Endothelial cell of hepatic sinusoid (primary cell): ENCODE results near the gene RNU1-3.
"Not testable (repeated sequence)": the region's sequence is repeated elsewhere in the genome, so short reads cannot be mapped to it uniquely, and the experiment has no call there.

ENCODE experiments used
- in situ Hi-C: cut with HindIII; loops from 2 replicates; pipeline ENCODE4 v1.10.0; 2017; ENCODE audit warnings: low sequenced_read_pairs

The RNU1-3 gene

DNA sequence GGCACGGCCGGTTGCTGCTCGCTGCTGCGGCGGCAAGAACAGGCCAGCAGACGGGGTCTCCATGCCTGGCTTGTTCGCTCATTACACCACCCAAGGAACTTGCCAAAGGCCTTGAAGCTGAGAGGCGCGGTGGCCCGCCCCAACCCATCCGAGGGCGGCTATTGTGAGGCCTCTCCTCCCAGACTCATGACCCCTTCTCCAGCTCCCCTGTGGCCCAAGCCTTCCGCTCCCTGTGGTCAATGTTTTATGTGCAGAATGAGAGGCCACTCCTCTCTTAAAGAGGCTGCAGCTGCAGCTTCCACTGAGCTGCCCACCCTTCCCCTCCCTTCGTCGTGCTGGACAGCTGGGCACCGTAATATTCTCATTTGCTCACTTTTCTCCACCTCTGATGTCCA lies 27.6 kb upstream of the RNU1-3 start:
- in situ Hi-C loops = not testable (repeated sequence)

DNA sequence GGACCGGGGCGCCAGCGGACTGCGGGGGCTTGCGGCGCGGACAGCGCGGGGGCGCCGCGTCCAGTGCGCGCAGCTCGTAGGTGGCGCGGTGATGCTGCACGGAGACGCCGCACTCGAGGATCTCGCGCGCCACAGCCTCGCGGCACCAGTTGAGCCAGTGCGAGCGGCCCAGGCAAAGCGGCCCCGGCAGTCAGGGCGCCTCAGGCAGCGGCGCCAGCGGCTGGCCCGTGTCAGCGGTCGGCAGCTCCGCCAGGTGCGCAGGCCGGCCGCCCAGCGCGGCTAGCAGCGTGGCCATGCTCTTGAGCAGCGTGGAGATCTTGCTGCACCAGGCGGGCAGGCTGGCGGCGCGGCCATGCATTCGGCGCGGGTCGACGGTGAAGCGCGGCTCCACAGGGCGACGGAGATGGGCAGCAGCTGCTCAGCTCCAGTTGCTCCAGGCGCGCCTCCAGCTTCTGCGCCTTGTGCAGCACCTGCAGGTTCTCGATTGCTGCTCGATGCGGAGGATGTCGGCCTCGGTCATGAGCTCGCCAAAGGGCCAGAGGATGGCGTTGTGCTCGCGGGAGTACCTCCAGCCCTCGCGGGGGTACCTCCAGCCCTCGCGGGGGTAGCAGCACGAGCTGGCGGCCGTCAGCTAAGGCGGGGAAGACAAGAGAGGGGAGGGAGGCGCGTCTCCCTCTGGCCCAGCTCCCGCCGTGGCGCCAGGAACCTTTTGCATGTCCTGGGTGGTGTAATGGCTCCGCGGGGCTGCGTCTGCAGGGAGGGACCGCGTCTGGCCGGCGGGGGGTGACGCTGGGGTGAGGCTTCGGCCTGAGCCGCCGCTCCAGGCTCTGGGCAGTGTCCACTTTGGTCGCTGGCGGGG lies 26.9 kb upstream of the RNU1-3 start:
- in situ Hi-C loops = not testable (repeated sequence)

DNA sequence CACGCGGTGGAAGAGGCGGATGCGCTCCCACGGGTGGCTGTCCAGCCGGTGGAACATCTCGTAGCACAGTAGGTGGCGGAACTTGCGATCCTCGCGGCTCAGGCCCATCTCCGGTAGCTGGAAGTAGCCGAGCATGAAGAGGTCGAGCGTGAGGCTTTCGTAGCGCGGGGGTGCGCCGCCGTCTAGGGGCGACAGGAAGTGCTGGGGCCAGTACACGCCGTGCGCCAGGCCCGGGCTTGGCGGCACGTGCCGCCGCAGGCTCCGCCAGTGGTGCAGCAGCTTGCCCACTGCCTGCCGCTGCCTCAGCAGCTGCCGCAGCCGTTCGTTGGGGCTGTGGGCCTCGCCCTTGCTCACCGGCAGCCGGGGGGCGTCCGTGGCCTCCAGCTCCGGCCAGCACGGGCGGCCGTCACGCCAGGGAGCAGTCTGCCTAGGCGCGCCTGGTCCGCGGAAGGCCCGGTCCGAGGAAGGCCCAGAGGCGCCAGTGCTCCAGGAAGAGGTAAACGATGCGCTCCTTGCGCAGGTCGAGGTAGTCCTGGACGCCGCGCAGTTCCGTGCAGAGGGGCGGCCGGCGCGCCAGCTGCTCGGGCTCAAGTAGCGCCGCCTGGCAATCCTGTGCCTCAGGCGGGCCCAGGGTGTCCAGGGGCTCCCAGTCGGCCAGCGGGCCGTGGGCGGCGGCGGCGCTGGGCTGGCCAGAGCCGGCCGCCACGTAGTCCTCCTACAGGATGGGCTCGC lies 26.1 kb upstream of the RNU1-3 start:
- in situ Hi-C loops = not testable (repeated sequence)

DNA sequence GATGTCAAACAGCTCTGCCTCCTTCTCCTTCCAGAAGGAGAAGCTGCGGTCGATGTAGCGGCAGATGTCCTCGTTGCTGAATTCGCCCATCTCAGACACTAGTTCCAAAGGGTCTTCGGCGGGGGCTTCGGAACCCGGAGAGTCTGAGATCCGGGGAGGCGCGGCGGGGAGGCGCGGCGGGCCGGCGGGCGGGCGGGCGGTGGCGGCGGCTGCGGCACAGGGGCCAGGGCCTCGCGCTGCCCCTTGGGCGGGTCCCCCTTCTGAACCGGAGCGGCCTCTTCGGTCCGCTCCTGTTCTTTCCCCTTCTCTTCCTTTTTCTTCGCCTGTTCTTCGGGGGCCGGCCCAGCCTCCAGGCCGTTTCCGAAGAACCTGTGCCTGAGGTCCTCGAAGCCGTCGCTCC lies 25.5 kb upstream of the RNU1-3 start:
- in situ Hi-C loops = not testable (repeated sequence)

- in situ Hi-C loops = not testable (repeated sequence)
These were observed 24.4 kb upstream of the RNU1-3 start for GRCh38 chr1:16690971-16691682.

DNA sequence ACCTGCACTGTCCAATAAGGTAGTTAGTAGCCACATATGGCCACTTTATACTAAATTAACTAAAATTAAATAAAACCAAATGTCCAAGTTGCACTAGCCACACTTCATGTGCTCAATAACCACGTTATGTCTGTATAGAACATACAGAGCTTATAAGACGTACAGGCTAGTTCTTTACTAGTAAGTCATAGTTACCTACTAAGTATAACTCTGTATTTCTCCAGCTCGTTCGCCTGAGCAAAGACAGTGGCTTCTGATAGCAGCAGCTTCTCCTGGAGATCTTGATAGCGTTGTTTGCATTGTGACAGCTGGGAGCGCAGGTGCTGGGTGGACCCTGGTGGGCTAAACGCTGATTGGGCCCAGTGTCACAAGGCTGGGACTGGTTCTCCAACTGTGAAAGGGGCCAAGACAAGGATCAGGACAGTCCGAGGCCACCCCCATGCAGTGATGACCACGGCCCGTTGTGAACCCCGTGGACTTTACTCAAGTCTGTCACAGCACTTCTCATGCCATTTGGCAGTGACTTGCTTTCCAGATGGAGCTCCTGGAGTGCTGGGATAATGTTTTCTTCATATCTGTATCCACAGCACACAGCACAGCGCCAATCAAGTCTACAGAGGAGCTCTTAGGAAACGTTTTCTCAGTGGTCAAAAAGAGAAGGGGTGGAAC lies 20.5 kb upstream of the RNU1-3 start:
- in situ Hi-C loops = not testable (repeated sequence)

- in situ Hi-C loops = not testable (repeated sequence)
These were observed 19.0 kb upstream of the RNU1-3 start for GRCh38 chr1:16685445-16686371.

- in situ Hi-C loops = not testable (repeated sequence)
These were observed 18.1 kb upstream of the RNU1-3 start for GRCh38 chr1:16684738-16685337.

DNA sequence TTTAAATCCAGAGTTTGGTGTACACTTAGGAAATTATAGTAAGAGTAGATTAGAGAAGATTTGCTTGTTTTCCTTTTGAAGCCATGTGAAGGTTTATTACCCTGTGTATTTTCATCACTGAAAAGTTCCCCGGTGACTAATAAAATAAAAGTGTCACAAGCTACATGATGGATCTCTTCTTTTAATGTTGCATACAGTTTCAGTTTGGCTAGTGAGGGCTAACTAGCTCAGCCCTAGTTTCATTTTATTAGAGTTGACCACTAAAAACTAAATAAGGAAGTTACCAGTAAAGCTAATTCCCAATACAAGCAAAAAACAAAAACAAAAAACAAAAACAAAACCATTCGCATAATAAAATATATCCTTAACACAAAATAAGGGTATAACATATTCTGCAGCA lies 17.4 kb upstream of the RNU1-3 start:
- in situ Hi-C loops = not testable (repeated sequence)

DNA sequence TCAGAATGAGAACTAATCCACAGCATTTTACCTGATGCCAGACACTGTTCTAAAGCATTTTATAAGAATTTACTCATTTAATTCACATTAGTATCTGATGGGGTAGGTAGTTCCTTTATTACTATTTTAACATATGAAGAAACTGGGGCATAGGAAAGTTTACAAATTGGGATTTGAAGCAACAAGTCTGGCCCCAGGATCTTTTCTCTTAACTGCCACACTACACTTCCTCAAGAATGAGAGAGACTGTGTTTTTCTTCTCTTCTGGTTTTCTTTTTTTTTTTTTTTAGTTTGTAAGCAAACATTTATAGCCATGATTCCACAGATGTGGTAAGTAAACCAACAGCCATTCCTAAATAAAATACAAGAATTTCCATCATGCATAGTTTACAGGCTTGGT lies 16.1 kb upstream of the RNU1-3 start:
- in situ Hi-C loops = not testable (repeated sequence)

- in situ Hi-C loops = not testable (repeated sequence)
These were observed 13.6 kb upstream of the RNU1-3 start for GRCh38 chr1:16680366-16680765.

DNA sequence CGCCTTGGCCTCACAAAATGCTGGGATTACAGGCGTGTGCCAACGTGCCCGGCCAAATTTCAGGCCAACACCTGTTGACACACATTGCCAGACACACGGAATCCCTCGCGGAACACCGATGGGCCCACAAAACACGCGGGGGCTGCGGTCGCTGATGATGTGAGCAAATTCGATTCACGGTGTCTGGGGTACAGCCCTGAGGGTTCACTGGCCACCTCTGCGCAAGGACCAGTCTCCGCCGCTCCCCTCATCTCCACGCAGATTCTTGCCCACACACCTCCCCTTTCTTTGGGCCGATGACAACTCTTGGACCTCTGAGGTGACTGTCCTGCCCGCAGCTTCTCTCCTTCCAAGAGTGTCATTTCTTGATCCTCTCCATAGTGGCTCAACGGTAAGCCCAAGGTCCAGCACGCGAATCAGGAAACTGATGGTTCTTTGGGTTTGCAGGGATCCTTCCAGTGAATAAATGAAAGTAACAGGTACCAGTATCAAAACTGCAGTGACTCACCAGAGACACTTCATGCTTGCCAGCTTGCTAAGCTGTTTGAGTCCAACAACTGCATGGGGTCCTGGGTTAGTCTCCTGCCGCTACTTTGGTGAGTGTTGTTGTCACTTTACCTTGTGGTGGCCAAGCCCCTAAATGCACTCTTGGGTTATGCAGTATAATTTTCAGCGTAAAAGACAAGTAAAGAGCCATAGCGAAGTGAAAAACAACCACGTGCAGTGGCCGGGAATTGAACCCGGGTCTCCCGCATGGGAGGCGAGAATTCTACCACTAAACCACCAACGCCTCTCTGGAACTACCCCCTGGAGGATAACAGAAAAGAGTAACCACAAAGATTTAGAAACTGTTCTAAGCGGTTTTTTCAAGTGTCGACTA lies 11.0 kb upstream of the RNU1-3 start:
- in situ Hi-C loops = no loop called here

- in situ Hi-C loops = not testable (repeated sequence)
These were observed 10.1 kb upstream of the RNU1-3 start for GRCh38 chr1:16676661-16677523.

DNA sequence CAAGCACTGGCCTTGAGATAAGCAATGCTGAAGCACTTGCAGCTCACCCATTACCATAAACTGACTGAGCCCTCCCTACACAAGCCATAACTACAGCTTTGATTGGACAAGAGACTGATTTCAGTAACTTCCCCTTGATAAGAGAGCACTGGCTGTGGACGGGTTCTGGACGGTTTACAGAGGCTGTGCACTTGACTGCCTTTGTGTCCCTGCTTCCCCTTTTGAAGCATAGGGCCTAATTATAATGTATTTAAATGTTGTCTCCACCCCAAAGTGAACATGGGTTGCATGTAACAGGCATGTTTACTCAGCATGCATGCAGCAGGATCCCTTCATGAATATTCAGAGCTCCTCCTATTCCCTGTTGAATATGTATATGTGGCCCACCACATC lies 8.4 kb upstream of the RNU1-3 start:
- in situ Hi-C loops = not testable (repeated sequence)

DNA sequence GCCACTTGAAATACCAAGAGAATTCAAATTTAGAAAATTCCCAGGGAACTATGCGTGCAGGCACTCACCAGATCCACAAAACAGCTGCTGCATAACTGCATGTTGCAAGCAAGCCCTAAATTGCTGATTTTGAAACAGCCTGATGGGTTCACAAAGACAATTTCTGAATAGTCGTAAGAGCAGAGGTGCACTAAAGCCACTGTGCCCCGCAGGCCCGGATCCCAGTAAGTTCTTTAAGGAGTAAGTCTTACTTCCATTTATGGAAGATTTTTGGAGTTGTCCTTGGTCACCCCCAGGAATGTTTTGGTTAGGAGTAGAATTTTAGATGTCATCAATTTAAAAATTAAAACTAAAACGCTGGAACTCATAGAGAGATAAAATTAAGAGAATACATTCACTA lies 7.2 kb upstream of the RNU1-3 start:
- in situ Hi-C loops = not testable (repeated sequence)

- in situ Hi-C loops = not testable (repeated sequence)
These were observed 912 bp downstream of the RNU1-3 start for GRCh38 chr1:16665836-16666235.

DNA sequence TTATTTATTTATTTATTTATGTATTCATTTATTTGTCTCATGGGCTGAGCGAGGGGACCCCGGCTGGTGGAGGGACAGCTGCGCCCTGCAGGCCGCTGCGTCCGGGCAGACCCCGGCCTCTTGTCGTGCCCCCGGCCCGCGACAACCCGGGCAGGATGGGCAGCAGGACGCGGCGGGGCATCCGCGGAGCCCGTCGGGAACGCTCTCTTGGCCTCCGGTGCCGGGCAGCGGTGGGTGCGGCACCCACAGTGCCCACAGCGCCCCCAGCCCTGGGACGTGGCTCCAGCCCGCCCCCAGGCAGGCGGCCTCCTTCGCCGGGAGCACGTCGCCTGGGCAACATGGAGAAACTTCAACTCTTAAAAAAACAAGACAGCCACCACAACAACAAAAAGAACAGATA lies 8.5 kb downstream of the RNU1-3 start:
- in situ Hi-C loops = not testable (repeated sequence)
